ENCODE measurements around the gene MRPS18C. TPM values are rescaled to one million over a fixed set of nuclear protein-coding genes. Genes with fewer than 3 reads are reported as not detected.
A peak's percentile ranks its signal among the peaks of the same experiment; 100 is the strongest.

The MRPS18C gene
- 19.0 and 55.2 TPM in 2 replicates for total RNA-seq (2014; rRNA removed; shearing (Covaris generic))

GRCh38 chr4:83455281-83456183 lies at the start of gene MRPS18C, which contains the start of gene HELQ:
Gene MRPS18C, plus strand, starts transcription at chr4:83456058. Its CDS starts 20 bp downstream, at chr4:83456078.
Gene HELQ, minus strand, starts transcription at chr4:83455823. Its CDS starts 130 bp downstream, at chr4:83455693.
- no peaks in the 10 kb centered on the region for H3K27me3 ChIP-seq (replicated peaks)
- DNase-seq (ENCODE audit: low read depth in 1 of 2, low spot score in 2 of 2): peak; percentile 96 to 98
- H3K4me1 ChIP-seq (replicated peaks): peaks cover 11% of the 10 kb centered on the region; the same call in 1 of the 2 replicates
- H3K9me3 ChIP-seq (replicated peaks): no peaks in the 10 kb centered on the region
- H3K36me3 ChIP-seq: peaks cover 63% of the 10 kb centered on the region
- H3K4me3 ChIP-seq: peak within 1 kb of the TSS; percentile 76
- H3K27ac ChIP-seq: peak within 1 kb of the TSS; percentile 91

DNA sequence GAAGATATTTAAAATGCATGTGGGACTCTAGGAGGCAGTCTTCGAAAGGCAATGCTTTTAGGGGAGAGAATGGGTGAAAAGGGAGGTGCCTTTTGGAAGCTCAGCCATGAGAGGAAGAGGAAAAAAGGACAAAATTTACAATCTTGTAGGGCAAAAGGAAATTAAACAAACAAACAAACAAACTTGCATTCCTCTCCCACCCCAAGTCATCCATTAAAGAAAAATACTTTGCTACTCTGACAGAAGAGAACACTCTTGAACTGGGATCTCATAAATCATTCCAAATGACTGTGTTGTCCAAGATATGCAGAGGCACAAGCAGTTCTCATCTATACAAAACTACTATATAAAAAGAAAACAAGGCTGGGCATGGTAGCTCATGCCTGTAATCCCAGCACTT lies 47.0 kb upstream of the MRPS18C start:
- Histone ChIP-seq H3K9me3 (replicated peaks) (no peaks in the 10 kb centered on the region; the same call in 1 of the 2 replicates), H3K4me3 (no peak overlapping the region), H3K27me3 (replicated peaks) (no peaks in the 10 kb centered on the region), H3K4me1 (replicated peaks) (no peaks in the 10 kb centered on the region), H3K27ac (no peak overlapping the region), H3K36me3 (peaks cover 18% of the 10 kb centered on the region)
- DNase-seq (ENCODE audit: low read depth in 1 of 2, low spot score in 2 of 2): no peak

DNA sequence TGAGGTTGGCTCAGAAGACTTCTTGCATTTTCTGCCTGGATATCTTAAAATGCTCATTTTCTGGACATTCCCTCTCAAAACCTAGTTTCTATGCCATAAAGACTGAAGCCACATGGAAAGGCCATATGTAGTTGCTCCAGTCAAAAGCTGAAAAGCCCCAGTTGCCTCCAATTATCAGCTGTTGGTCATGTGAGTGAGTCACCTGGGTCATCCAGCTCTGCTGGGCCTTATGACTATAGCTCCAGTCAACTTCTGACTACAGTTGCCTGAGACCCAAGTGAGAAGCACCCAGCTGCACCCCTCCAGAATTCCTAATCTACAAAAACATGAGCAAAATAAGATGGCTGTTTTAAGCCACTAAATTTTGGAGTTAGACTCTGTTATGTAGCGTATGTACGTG lies 42.2 kb upstream of the MRPS18C start:
- no peak overlapping the region for H3K4me3 ChIP-seq
- H3K36me3 ChIP-seq: peaks cover 35% of the 10 kb centered on the region
- no peak overlapping the region for H3K27ac ChIP-seq
- no peaks in the 10 kb centered on the region for H3K27me3 ChIP-seq (replicated peaks)
- H3K9me3 ChIP-seq (replicated peaks): no peaks in the 10 kb centered on the region; the same call in 1 of the 2 replicates
- no peak for DNase-seq (ENCODE audit: low read depth in 1 of 2, low spot score in 2 of 2)
- no peaks in the 10 kb centered on the region for H3K4me1 ChIP-seq (replicated peaks)

DNA sequence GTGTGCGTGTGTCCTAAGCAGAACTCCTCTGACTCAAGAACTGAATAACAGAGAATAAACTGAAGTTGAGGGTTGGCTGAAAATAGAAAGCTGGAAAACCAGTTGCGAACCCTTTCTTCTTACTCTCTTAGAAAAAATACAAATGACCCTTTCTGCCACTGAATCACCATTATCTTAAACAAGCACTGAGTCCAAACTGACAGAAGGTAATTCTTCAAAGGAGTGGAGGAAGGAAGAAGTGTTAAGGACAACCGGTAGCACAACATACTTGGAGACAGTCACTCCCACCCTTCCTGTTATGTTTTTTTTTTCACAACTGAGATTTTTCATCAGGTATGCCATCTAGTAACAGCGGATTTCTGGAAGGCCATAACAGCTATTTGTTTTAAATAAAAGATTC lies 38.3 kb upstream of the MRPS18C start:
- Histone ChIP-seq H3K4me3 (no peak overlapping the region), H3K27me3 (replicated peaks) (no peaks in the 10 kb centered on the region), H3K27ac (no peak overlapping the region), H3K4me1 (replicated peaks) (no peaks in the 10 kb centered on the region), H3K36me3 (peaks cover 42% of the 10 kb centered on the region), H3K9me3 (replicated peaks) (no peaks in the 10 kb centered on the region; the same call in 1 of the 2 replicates)
- no peak for DNase-seq (ENCODE audit: low read depth in 1 of 2, low spot score in 2 of 2)

GRCh38 chr4:83418211-83418610 lies 37.6 kb upstream of the MRPS18C start:
- no peak overlapping the region for H3K27ac ChIP-seq
- DNase-seq (ENCODE audit: low read depth in 1 of 2, low spot score in 2 of 2): no peak
- H3K36me3 ChIP-seq: peaks cover 46% of the 10 kb centered on the region
- H3K9me3 ChIP-seq (replicated peaks): no peaks in the 10 kb centered on the region; the same call in 1 of the 2 replicates
- no peaks in the 10 kb centered on the region for H3K4me1 ChIP-seq (replicated peaks)
- no peak overlapping the region for H3K4me3 ChIP-seq
- no peaks in the 10 kb centered on the region for H3K27me3 ChIP-seq (replicated peaks)

GRCh38 chr4:83431200-83431599 lies 24.7 kb upstream of the MRPS18C start:
- H3K4me3 ChIP-seq: no peak overlapping the region
- peaks cover 9% of the 10 kb centered on the region for H3K36me3 ChIP-seq
- no peak overlapping the region for H3K27ac ChIP-seq
- no peaks in the 10 kb centered on the region for H3K4me1 ChIP-seq (replicated peaks)
- no peaks in the 10 kb centered on the region for H3K27me3 ChIP-seq (replicated peaks)
- H3K9me3 ChIP-seq (replicated peaks): no peaks in the 10 kb centered on the region
- no peak for DNase-seq (ENCODE audit: low read depth in 1 of 2, low spot score in 2 of 2)

- DNase-seq (ENCODE audit: low read depth in 1 of 2, low spot score in 2 of 2): no peak
- Histone ChIP-seq H3K36me3 (peaks cover 30% of the 10 kb centered on the region), H3K4me3 (no peak overlapping the region), H3K27me3 (replicated peaks) (no peaks in the 10 kb centered on the region), H3K9me3 (replicated peaks) (no peaks in the 10 kb centered on the region), H3K27ac (no peak overlapping the region), H3K4me1 (replicated peaks) (no peaks in the 10 kb centered on the region)
Observed at GRCh38 chr4:83436680-83437079, 19.2 kb upstream of the MRPS18C start.

DNA sequence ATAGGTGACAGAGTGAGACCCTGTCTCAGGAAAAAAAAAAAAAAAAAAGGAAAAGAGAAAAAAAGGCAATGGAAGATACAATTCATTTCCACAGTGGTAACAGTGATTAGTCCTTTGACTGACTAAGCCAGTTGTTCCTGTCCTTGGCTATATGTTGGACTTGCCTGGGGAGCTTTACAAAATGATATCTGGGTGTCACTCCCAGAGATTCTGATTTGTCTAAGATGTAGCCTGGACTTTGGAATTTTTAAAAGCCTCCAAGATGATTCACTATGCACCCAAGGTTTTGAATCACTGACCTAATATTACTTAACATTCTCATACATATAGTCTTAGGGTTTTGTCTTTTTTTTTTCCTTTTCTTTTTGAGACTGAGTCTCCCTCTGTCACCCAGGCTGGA lies 17.1 kb upstream of the MRPS18C start:
- no peak overlapping the region for H3K27ac ChIP-seq
- peaks cover 32% of the 10 kb centered on the region for H3K36me3 ChIP-seq
- no peaks in the 10 kb centered on the region for H3K4me1 ChIP-seq (replicated peaks)
- DNase-seq (ENCODE audit: low read depth in 1 of 2, low spot score in 2 of 2): no peak
- H3K4me3 ChIP-seq: no peak overlapping the region
- H3K9me3 ChIP-seq (replicated peaks): no peaks in the 10 kb centered on the region
- H3K27me3 ChIP-seq (replicated peaks): no peaks in the 10 kb centered on the region

- H3K27me3 ChIP-seq (replicated peaks): no peaks in the 10 kb centered on the region
- H3K36me3 ChIP-seq: peaks cover 34% of the 10 kb centered on the region
- H3K27ac ChIP-seq: no peak overlapping the region
- no peak for DNase-seq (ENCODE audit: low read depth in 1 of 2, low spot score in 2 of 2)
- H3K4me1 ChIP-seq (replicated peaks): no peaks in the 10 kb centered on the region
- no peak overlapping the region for H3K4me3 ChIP-seq
- H3K9me3 ChIP-seq (replicated peaks): no peaks in the 10 kb centered on the region
Observed at GRCh38 chr4:83440148-83440814, 15.6 kb upstream of the MRPS18C start.

DNA sequence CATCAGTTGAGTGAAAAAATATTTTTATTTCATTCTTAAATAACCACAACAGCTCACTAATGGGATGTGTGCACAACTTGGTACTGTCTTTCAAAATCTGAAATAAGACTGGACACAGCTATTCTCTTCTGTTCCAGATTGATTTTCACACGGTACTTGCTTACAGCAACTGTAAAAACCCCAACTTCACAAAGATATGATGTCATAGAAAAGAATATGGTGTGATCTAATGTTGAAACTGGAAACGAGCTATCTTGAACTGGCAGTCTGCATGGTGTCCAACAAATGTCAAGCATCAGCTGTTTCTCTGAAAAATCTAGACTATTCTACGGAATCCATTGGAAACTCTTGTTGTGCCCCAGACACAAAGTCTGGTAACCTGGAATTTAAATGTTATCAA lies 15.0 kb upstream of the MRPS18C start:
- Histone ChIP-seq H3K27ac (no peak overlapping the region), H3K36me3 (peaks cover 34% of the 10 kb centered on the region), H3K9me3 (replicated peaks) (no peaks in the 10 kb centered on the region), H3K4me1 (replicated peaks) (no peaks in the 10 kb centered on the region), H3K27me3 (replicated peaks) (no peaks in the 10 kb centered on the region), H3K4me3 (no peak overlapping the region)
- no peak for DNase-seq (ENCODE audit: low read depth in 1 of 2, low spot score in 2 of 2)

DNA sequence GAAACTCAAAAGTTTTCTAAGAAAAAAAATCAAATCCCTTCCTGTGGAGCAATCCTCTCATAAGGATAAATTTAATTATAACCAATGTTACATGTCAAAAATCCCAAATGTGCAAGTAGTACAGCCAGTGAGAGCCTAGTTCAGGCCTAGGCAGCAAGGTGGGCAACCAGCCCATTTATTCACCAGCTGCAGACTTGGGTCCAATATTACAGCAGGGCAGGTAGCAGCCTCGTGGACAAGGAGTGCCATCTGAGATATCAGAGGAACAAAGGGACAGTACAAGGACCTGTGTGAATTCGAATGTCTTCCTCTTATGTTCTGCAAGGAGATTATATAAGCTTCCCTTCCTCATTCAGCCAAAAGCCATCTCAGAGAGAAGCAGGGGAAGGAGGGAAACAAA lies 6.8 kb upstream of the MRPS18C start:
- DNase-seq (ENCODE audit: low read depth in 1 of 2, low spot score in 2 of 2): no peak
- H3K4me1 ChIP-seq (replicated peaks): no peaks in the 10 kb centered on the region

DNA sequence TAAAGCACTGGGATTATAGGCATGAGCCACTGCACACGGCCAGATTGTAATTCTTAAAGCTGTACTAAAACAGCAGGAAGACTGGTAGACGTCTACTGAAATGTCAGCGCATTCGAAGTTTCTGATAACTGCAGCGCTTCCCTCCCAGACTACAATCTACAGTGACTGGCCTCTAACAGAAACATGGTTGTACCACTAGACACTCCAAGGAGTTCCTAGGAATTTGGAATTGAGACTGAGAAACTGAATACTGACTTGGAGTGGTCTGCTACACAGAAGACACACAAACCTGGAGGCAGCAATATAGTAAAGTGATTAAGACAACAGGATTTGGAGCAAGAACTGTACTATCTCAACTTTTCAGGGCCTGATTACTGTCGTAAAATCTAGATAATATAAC lies 1.2 kb upstream of the MRPS18C start:
- peak in 1 of 2 experiments; percentile 9 for DNase-seq (ENCODE audit: low read depth in 1 of 2, low spot score in 2 of 2)
- H3K4me1 ChIP-seq (replicated peaks): peaks cover 11% of the 10 kb centered on the region; the same call in 1 of the 2 replicates
- H3K27ac ChIP-seq: peak overlapping the region; percentile 91; the same call in 1 of the 2 replicates
- H3K27me3 ChIP-seq (replicated peaks): no peaks in the 10 kb centered on the region
- no peaks in the 10 kb centered on the region for H3K9me3 ChIP-seq (replicated peaks)
- peak overlapping the region; percentile 76 for H3K4me3 ChIP-seq
- peaks cover 54% of the 10 kb centered on the region for H3K36me3 ChIP-seq

More for the DNA sequence above, 6.8 kb upstream of the MRPS18C start:
- Histone ChIP-seq H3K27ac (no peak overlapping the region), H3K36me3 (peaks cover 39% of the 10 kb centered on the region), H3K9me3 (replicated peaks) (no peaks in the 10 kb centered on the region), H3K27me3 (replicated peaks) (no peaks in the 10 kb centered on the region), H3K4me3 (no peak overlapping the region)

GRCh38 chr4:83456184-83456501 lies 285 bp downstream of the MRPS18C start:
- H3K36me3 ChIP-seq: peaks cover 63% of the 10 kb centered on the region

DNA sequence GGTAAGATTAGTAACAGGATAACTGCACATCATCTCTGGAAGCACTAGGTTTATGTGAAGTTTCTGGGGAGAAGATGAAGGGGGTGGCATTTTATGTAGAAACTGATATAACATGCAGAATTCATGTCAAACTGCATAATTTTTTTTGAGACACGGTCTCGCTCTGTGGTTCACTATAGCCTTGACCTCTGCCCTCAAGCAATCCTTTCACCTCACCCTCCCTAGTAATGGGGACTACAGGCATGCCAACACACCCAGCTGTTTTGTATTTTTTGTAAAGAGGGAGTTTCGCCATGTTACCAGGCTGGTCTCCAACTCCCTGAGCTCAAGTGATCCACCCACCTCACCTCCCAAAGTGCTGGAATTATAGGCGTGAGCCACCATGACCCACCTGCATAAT lies 17.6 kb downstream of the MRPS18C start:
- no peaks in the 10 kb centered on the region for H3K27me3 ChIP-seq (replicated peaks)
- no peak for DNase-seq (ENCODE audit: low read depth in 1 of 2, low spot score in 2 of 2)
- peaks cover 7% of the 10 kb centered on the region; the same call in 1 of the 2 replicates for H3K36me3 ChIP-seq
- H3K4me3 ChIP-seq: no peak overlapping the region
- no peaks in the 10 kb centered on the region for H3K9me3 ChIP-seq (replicated peaks)
- no peaks in the 10 kb centered on the region for H3K4me1 ChIP-seq (replicated peaks)
- H3K27ac ChIP-seq: no peak overlapping the region

More at GRCh38 chr4:83456184-83456501, 285 bp downstream of the MRPS18C start:
- H3K4me3 ChIP-seq: peak overlapping the region; percentile 76
- H3K9me3 ChIP-seq (replicated peaks): no peaks in the 10 kb centered on the region
- peaks cover 11% of the 10 kb centered on the region; the same call in 1 of the 2 replicates for H3K4me1 ChIP-seq (replicated peaks)
- DNase-seq (ENCODE audit: low read depth in 1 of 2, low spot score in 2 of 2): no peak
- H3K27ac ChIP-seq: peak overlapping the region; percentile 91
- no peaks in the 10 kb centered on the region for H3K27me3 ChIP-seq (replicated peaks)

Measured in SJSA1 (cell line).